ENCODE data around the gene C11orf97.
"Not testable (repeated sequence)": the region's sequence is repeated elsewhere in the genome, so short reads cannot be mapped to it uniquely, and the experiment has no call there.

The C11orf97 gene

GRCh38 chr11:94525546-94526324, 13.5 kb downstream of the C11orf97 start:
- peak; percentile 89 for DNase-seq

- DNase-seq = no peak
Observed at GRCh38 chr11:94526645-94527438, 14.6 kb downstream of the C11orf97 start.

- peak; percentile 34 for DNase-seq
Observed at GRCh38 chr11:94528551-94528950, 16.3 kb downstream of the C11orf97 start.

- DNase-seq = no peak
Observed at GRCh38 chr11:94532211-94532610, 19.9 kb downstream of the C11orf97 start.

- no peak for DNase-seq
Observed at GRCh38 chr11:94533206-94533605, 20.9 kb downstream of the C11orf97 start.

GRCh38 chr11:94533696-94534630, 21.7 kb downstream of the C11orf97 start:
- peak; percentile 39 for DNase-seq

- no peak for DNase-seq
Observed at GRCh38 chr11:94536386-94536785, 24.1 kb downstream of the C11orf97 start.

- peak; percentile 92 for DNase-seq
Observed at GRCh38 chr11:94537031-94537600, 24.9 kb downstream of the C11orf97 start.

GRCh38 chr11:94539420-94539819, 27.2 kb downstream of the C11orf97 start:
- DNase-seq = no peak

- DNase-seq = peak; percentile 88
Observed at GRCh38 chr11:94543695-94544645, 31.7 kb downstream of the C11orf97 start, which contains the start of gene FUT4. Gene FUT4 (plus strand): TSS chr11:94543921. CDS start chr11:94544134, 213 bp downstream.

- DNase-seq = no peak
Observed at GRCh38 chr11:94544646-94545263, 32.5 kb downstream of the C11orf97 start.

GRCh38 chr11:94545264-94546161, 33.3 kb downstream of the C11orf97 start:
- DNase-seq = no peak

GRCh38 chr11:94546162-94546470, 33.9 kb downstream of the C11orf97 start:
- no peak for DNase-seq

- DNase-seq = no peak
Observed at GRCh38 chr11:94546886-94547285, 34.6 kb downstream of the C11orf97 start.

- DNase-seq = no peak
Observed at GRCh38 chr11:94549146-94549545, 36.9 kb downstream of the C11orf97 start.

- DNase-seq = no peak
Observed at GRCh38 chr11:94550513-94550912, 38.3 kb downstream of the C11orf97 start.

GRCh38 chr11:94553938-94554337, 41.7 kb downstream of the C11orf97 start:
- peak; percentile 36 for DNase-seq

GRCh38 chr11:94555752-94556329, 43.6 kb downstream of the C11orf97 start:
- not testable (repeated sequence) for DNase-seq

- peak; percentile 69 for DNase-seq
Observed at GRCh38 chr11:94557421-94557820, 45.2 kb downstream of the C11orf97 start.

All from fibroblast of skin of scalp (primary cell).